ENCODE measurements around the gene CCR2.
"Not testable (repeated sequence)": the region's sequence is repeated elsewhere in the genome, so short reads cannot be mapped to it uniquely, and the experiment has no call there.

Gene CCR2

GRCh38 chr3:46389306-46389705 lies 35.4 kb downstream of the CCR2 start:
- ChIA-PET POLR2A (no interaction called here), CTCF (interaction anchor here (1.5 kb wide), 1 partner anchor 11 kb away, joined by 4 read pairs; no protein-coding TSS in a partner anchor)
- no peak for TF ChIP-seq CTCF (IDR thresholded peaks at IDR 0.05; ENCODE audit: insufficient read depth, low read length, missing control alignments)
- no peak overlapping the region for H3K4me3 ChIP-seq (ENCODE audit: low read depth, low read length)
- no peak for DNase-seq (ENCODE audit: low read depth, low spot score)

DNA sequence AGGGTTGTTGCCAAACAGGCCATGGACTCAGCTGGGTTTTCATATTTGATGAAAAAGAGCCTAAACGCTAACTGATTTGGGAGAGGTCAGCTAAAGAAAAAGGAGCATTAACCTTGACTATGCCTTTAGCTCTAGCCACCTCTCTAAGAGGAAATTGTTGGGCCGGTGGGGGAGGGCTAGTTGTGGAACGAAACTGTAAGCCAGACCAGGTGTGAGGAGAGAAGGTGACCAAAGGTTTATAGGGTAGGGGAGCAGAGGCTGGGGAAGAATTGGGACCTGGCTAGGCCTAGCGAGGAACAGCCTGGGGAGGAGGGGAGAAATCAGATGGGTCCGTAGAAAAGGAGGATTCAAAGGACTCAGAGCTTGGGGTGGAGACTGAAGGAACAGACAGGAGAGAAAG lies 37.6 kb downstream of the CCR2 start:
- CTCF ChIA-PET; POLR2A ChIA-PET; H3K4me3 ChIP-seq (ENCODE audit: low read depth, low read length); DNase-seq (ENCODE audit: low read depth, low spot score): not testable (repeated sequence)

DNA sequence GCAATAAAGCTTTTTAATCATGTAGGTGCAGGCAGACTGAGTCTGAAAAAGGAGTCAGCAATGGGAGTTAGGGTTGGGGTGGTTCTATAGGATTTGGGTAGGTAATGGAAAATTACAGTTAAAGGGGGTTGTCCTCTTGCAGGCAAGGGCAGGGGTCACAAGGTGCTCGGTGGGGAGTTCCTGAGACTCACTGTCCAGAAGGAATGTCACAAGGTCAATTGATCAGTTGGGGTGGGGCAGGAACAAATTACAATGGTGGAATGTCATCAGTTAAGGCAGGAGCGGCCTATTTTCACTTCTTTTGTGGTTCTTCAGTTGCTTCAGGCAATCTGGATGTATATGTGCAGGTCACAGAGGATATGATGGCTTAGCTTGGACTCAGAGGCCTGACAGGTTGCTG lies 39.1 kb downstream of the CCR2 start:
- DNase-seq (ENCODE audit: low read depth, low spot score), result no peak
- no peak overlapping the region for H3K4me3 ChIP-seq (ENCODE audit: low read depth, low read length)
- no peak for TF ChIP-seq CTCF (IDR thresholded peaks at IDR 0.05; ENCODE audit: insufficient read depth, low read length, missing control alignments)
- ChIA-PET POLR2A (no interaction called here), CTCF (no interaction called here)

- ChIA-PET CTCF (no interaction called here), POLR2A (no interaction called here)
- no peak overlapping the region for H3K4me3 ChIP-seq (ENCODE audit: low read depth, low read length)
- TF ChIP-seq CTCF (IDR thresholded peaks at IDR 0.05; ENCODE audit: insufficient read depth, low read length, missing control alignments), result no peak
- no peak for DNase-seq (ENCODE audit: low read depth, low spot score)
Observed at GRCh38 chr3:46393554-46394434, 39.9 kb downstream of the CCR2 start.

GRCh38 chr3:46395210-46395661 lies 41.3 kb downstream of the CCR2 start:
- no peak overlapping the region for H3K4me3 ChIP-seq (ENCODE audit: low read depth, low read length)

GRCh38 chr3:46395766-46396530 lies 42.0 kb downstream of the CCR2 start:
- ChIA-PET POLR2A (no interaction called here), CTCF (no interaction called here)
- no peak for DNase-seq (ENCODE audit: low read depth, low spot score)
- TF ChIP-seq CTCF (IDR thresholded peaks at IDR 0.05; ENCODE audit: insufficient read depth, low read length, missing control alignments), result no peak
- no peak overlapping the region for H3K4me3 ChIP-seq (ENCODE audit: low read depth, low read length)

More at GRCh38 chr3:46395210-46395661, 41.3 kb downstream of the CCR2 start:
- ChIA-PET POLR2A (no interaction called here), CTCF (no interaction called here)
- no peak for TF ChIP-seq CTCF (IDR thresholded peaks at IDR 0.05; ENCODE audit: insufficient read depth, low read length, missing control alignments)
- DNase-seq (ENCODE audit: low read depth, low spot score), result no peak

Measured in AG04449 (cell line).